ENCODE results near the gene CEACAM19.
A peak's percentile ranks its signal among the peaks of the same experiment; 100 is the strongest.
"Not testable (repeated sequence)": the region's sequence is repeated elsewhere in the genome, so short reads cannot be mapped to it uniquely, and the experiment has no call there.

CEACAM19 gene

DNA sequence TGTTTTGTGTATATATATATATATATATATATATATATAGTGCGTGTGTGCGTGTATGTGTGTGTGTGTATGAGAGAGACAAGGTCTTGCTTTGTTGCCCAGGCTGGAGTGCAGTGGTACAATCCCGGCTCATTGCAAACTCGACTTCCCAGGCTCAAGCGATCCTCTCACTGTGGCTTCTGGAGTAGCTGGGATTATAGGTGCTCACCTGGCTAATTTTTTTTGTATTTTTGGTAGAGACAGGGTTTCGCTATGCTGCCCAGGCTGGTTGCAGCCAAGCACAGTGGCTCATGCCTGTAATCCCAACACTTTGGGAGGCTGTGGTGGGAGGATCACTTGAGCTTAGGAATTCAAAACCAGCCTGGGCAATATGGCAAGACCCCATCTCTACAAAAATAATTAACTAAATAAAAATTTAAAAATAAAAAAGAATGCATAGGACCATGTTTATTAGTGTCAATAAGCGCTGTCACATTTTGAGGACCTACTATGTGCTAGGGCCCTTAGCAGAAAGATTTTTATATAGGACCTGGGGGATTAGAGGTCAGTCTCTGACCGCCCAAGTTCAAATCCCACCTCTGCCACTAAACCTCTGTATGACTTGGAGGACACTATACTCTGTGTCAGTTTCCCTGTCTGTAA is 25.8 kb upstream of the CEACAM19 start:
- DNase-seq (ENCODE audit: low read depth, low spot score) = no peak

DNA sequence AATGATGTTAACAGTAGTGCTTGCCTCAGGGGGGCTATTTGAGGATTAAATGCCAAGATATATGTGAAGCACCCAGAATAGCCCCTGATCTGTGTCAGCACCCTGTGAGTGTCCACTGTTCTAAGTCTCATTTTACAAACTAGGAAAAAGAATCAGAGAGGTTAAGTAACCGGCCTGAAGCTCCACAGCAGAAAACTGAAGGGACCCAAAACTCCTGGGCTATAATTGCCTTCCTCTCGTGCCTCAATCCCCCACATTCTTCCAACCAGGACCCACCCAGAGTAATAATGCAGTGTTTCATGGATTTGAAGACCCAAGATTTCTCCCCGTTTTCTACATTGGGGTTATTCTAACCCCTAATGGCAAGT is 25.2 kb upstream of the CEACAM19 start:
- no peak for DNase-seq (ENCODE audit: low read depth, low spot score)

DNA sequence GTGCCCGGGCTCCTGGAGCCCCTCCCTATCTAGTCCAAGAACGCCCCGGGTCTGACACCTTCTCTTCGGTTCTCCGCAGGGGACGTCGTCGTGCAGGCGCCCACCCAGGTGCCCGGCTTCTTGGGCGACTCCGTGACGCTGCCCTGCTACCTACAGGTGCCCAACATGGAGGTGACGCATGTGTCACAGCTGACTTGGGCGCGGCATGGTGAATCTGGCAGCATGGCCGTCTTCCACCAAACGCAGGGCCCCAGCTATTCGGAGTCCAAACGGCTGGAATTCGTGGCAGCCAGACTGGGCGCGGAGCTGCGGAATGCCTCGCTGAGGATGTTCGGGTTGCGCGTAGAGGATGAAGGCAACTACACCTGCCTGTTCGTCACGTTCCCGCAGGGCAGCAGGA is 24.1 kb upstream of the CEACAM19 start:
- DNase-seq (ENCODE audit: low read depth, low spot score) = no peak

DNA sequence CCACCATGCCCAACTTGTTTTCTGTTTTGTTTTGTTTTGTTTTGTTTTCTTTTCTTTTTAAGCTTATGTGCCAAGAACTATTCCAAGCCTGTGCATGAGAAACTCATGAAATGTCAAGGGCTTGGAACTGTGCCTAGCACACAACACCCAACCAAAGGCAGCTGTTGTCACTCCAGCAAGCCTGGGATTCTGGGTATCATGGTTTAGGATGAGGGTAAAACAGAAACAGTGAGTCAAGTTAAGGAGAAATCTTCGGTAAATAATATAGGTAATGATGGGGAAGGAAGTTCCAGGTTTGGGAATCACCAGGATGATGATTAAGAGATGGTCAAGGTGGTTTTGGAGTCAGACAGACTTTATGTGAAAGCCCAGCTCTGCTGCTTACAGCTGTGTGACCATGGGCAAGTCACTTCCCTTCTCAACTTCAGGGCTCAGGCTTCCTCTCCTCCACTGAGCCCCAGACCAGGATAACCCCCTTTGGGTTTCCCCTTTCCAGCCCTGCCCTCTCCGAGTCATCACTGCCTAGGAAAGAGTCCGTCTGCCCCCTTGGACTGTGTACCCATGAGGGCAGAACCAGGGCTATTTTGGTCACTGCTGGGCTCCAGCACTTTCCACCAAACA is 22.5 kb upstream of the CEACAM19 start:
- DNase-seq (ENCODE audit: low read depth, low spot score) = no peak

DNA sequence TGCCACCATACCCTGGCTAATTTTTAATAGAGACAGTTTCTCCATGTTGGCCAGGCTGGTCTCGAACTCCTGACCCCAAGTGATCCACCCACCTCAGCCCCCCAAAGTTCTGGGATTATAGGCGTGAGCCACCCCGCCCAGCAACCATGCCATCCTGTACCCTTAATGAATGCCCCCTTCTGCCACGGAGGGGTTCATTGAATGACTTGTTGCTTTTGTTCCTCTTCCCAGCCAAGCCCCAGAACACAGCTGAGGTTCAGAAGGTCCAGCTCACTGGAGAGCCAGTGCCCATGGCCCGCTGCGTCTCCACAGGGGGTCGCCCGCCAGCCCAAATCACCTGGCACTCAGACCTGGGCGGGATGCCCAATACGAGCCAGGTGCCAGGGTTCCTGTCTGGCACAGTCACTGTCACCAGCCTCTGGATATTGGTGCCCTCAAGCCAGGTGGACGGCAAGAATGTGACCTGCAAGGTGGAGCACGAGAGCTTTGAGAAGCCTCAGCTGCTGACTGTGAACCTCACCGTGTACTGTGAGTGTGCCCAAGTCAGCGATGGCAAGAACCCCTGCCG is 21.6 kb upstream of the CEACAM19 start:
- no peak for DNase-seq (ENCODE audit: low read depth, low spot score)

DNA sequence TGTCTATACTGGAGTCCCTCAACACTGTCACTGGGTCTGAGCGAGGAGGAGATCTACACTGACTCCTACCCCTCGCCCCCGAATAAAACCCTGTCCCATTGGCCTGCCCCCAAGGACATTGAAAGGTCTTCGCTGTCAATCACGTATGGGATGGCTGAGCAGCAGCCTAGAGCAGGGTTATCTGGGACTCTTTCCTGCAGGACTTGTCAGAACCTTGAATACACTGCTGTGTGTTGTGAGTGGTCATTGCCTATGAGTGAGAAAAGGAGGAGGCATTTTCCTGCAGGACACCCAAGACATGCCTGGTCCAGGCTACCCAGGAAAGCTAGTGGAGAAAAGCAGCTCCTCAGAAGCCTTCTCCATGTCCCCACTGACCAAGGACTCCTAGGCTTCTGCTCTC is 17.9 kb upstream of the CEACAM19 start:
- DNase-seq (ENCODE audit: low read depth, low spot score) = no peak

DNA sequence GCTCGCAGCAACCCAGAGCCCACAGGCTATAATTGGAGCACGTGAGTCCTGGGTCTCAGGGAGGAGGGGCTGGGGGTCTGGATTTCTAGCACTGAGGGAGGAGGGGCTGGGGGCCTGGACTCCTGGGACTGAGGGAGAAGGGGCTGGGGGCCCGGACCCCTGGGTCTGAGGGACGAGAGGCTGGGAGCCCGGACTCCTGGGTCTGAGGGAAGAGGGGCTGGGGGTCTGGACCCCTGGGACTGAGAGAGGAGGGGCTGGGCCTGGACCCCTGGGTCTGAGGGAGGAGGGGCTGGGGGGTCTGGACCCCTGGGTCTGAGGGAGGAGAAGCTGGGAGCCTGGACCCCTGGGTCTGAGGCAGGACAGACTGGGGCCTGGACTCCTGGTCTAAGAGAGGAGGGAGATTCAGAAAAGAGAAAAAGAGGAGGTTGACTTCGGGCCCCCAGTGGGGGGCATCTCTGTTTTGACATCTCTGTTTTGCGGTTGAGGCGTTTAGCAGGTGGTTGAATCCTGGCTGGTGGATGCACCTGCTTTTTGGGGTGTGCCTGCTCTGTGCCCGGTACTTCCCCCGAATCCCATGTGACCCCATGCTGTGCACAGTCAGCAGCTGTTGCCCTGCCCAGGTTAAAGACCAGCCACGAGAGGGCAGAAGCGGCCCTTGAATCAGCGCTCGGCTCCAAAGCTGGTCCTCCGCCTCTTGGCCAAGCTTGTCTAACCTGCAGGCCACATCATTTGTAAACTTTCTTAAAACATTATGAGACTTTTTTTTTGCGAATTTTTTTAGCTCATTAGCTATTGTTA is 17.1 kb upstream of the CEACAM19 start:
- DNase-seq (ENCODE audit: low read depth, low spot score) = peak; percentile 7

DNA sequence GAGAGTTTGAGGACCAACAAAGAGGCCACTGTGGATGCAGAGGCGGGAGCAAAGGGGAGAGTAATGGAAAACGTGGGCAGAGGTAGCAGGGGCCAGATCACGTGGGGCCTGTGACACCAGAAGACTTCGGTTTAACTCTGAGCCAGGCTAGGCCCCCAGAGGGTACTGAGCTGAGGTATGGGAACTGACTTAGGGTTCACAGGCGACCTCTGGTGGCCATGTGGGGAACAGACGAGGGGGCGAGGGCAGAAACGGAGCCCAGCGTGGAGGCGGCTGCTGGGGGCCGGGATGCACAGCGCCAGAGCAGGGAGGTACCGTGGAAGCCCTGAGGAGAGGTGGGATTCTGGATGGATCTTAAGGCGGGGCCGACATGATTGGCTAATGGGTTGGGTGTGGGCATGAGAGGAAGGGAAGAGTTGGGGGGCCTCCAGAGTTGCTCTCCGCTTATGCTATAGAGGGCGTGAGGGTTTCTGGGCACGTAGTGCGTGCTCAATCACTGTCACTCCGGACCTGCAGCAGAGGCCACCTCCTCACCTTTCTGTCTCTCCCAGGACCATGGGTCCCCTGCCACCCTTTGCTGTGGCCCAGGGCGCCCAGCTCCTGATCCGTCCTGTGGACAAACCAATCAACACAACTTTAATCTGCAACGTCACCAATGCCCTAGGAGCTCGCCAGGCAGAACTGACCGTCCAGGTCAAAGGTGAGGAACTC is 13.9 kb upstream of the CEACAM19 start:
- DNase-seq (ENCODE audit: low read depth, low spot score) = peak; percentile 50

DNA sequence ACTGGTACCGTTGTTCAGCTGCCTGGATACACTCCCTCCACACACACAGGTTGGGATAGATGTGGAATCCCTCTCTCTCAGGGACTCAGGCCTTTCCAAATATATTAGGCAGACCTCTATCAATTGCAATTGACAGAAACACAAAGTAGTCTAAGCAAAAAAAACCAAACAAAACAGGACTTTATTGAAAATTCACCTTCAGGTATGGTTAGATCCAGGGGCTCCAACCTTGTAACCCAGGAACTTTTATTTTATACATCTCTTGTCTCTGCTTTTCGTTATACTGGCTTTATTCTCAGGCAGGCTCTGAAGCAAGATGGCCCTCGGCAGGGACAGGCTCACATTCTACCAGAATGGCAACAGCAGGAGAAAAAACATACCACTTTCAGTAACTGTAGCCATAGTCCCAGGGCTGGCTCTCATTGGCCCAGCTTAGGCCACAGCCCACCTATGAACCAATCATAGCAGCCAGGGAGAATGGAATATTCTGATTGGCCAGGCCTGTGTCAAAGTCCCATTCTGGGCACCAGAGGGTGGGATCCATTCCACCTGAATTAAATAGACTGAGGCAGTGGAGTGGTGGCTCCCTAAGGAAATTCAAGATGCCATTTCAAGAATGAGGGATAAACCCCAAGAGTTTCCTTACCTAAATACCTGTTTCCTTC is 13.1 kb upstream of the CEACAM19 start:
- no peak for DNase-seq (ENCODE audit: low read depth, low spot score)

DNA sequence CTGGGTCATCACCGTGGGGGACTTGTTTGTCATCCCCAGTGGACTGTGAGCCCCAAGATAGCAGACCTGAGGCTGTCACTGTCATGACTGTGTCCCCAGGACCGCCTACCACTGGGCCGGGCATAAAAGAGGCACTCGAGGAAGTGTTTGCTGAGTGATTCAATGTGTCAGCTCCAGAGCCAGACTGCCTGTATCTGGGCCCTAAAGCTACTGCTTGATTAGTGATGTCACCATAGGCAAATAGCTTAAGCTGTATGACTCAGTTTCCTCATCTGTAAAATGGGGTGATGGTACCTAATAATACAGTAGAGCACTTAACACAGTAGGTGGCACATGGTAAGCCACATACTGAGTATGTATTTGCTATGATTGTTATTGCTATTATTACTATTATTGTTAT is 11.2 kb upstream of the CEACAM19 start:
- DNase-seq (ENCODE audit: low read depth, low spot score) = no peak

DNA sequence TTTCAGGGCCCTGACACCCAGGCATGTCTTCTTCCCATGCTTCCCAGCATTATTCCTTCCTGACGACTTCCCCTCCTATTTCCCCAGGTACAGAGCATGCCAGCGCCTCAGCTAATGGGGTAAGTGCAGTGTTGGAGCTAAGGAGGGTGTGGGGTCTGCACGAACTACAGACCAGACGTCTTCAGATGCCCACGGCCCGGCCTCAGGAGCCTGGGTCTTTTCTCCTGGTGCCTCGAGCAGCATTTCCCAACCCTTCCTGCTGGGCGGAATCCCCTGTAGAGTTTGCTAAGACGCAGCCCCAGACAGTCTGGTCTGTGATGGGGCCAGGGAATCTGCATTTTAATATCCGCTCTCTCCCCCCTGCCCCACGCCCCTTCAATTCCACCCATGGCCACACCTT is 10.1 kb upstream of the CEACAM19 start:
- no peak for DNase-seq (ENCODE audit: low read depth, low spot score)

DNA sequence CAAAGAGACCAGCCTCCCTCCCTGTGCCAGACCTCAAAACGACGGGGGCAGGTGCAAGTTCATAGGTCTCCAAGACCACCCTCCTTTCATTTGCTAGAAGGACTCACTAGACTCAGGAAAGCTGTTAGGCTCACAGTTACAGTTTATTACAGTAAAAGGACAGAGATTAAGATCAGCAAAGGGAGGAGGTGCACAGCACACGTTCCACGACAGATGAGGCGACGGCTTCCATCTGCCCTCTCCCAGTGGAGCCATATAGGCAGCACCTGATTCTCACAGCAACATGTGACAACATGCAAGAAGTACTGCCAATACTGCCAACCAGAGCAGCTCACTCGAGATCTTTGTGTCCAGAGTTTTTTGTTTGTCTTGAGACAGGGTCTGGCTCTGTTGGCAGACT is 9.4 kb upstream of the CEACAM19 start:
- DNase-seq (ENCODE audit: low read depth, low spot score) = no peak

DNA sequence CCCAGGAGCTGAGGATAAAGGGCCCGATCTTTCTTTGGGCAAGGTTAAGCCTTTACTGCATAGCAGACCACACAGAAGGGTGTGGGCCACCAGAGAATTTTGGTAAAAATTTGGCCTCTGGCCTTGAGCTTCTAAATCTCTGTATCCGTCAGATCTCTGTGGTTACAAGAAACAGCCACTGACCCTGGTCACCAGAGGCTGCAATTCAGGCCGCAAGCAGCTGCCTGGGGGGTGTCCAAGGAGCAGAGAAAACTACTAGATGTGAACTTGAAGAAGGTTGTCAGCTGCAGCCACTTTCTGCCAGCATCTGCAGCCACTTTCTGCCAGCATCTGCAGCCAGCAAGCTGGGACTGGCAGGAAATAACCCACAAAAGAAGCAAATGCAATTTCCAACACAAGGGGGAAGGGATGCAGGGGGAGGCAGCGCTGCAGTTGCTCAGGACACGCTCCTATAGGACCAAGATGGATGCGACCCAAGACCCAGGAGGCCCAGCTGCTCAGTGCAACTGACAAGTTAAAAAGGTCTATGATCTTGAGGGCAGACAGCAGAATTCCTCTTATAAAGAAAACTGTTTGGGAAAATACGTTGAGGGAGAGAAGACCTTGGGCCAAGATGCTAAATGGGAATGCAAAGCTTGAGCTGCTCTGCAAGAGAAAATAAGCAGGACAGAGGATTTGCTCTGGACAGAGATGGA is 8.4 kb upstream of the CEACAM19 start:
- DNase-seq (ENCODE audit: low read depth, low spot score) = no peak

DNA sequence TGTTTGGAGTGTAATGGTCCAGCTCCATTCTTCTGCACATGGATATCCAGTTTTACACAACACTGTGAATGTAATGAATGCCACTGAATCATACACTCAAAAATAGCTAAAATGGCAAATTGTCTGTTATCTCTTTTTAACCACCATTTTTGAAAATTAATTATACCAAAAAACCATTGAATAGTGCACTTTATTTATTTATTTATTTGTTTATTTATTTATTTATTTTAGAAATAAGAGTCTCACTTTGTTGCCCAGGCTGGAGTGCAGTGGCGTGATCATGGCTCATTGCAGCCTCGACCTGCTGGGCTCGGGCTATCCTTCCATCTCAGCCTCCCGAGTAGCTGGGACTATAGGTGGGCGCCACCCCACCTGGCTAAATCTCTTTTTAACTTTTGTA is 7.3 kb upstream of the CEACAM19 start:
- DNase-seq (ENCODE audit: low read depth, low spot score) = no peak

DNA sequence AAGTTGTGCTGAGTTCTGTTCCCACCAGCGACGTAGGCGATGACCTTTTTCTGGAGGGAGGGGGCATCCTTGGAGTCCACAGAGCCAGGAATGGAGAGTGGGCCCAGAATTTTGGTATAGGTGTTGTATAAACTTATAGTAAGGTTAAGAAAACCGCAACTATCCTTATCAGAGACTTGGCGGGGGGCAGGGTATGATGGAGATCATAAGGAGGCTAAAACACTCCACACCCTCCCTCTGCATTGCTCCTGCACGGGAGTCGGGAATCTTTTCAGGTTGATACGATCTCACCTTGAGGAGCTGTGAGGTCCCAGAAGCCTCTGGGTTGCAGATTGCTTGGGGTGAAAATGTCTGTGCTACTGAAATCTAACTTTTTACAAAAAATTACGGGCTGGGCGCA is 6.3 kb upstream of the CEACAM19 start:
- DNase-seq (ENCODE audit: low read depth, low spot score) = no peak

DNA sequence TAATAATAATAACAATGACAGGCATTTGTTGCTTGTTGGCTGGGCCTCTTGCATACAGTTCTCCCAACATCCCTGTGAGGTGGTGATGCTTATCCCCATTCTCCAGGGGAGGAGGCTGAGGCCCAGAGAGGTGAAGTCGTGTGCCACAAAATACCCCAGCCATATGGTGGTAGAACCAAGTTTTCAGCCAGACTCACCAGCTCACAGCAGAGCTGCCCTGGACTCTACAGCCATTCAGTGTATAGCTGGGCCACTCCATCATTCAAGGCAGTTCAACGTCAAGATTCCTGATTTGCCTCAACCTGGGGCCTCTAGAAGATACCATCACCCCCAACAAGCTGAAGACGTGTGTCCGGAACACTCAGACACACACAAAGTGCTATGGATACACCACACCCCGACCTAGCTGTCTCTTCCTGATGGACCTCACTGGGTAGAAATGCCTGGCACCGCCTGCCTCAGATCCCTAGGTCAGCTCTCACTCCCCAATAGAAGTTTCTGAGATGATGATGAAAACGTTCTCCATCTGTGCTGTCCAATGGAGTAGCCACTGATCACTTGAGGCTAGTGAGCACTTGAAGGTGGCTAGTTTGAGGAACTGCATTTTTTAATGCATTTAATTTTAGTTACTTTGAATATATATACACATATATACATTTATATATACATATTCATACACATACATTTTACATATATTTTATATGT is 4.3 kb upstream of the CEACAM19 start:
- no peak for DNase-seq (ENCODE audit: low read depth, low spot score)

DNA sequence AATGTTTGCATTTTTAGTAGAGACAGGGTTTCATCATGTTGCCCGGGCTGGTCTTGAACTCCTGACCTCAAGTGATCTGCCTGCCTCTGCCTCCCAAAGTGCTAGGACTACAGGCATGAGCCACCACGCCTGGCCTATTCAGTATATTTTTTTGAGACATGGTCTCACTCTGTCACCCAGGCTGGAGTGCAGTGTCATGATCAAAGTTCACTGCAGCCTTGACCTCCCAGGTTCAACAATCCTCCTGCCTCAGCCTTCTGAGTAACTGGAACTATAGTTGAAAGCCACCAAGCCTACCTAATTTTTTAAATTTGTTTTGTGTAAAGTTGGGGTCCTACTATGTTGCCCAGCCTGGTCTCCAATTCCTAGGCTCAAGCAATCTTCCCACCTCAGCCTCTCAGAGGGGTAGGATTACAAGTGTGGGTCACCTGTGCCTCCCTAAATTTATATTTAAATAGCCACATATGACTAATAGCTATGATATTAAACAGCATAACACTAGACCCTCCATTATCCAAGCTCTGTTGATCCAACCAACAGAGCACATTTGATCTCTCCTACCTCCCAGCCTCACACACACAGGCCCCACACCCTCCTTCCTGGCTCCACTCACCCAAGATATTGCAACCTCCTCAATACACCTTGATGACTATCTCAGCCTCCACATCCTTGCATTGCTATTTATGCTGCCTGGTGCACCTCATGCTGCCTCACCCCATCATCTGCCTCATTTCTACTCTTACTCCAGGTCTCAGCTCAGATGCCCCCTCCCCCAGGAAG is 2.1 kb upstream of the CEACAM19 start:
- no peak for DNase-seq (ENCODE audit: low read depth, low spot score)

DNA sequence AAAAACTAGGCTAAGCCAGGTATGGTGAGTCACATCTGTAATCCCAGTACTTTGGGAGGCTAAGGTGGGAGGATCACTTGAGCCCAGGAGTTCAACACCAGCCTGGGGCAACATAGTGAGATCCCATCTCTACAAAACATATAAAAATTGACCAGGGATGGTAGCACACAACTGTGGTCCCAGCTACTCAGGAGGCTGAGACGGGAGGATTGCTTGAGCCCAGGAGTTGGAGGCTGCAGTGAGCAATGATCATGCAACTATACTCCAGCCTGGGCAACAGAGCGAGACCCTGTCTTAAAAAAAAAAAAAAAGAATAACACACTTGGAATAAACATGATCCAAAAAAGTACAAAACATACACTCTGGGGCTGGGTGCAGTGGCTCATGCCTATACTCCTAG is 1.3 kb upstream of the CEACAM19 start:
- not testable (repeated sequence) for DNase-seq (ENCODE audit: low read depth, low spot score)

DNA sequence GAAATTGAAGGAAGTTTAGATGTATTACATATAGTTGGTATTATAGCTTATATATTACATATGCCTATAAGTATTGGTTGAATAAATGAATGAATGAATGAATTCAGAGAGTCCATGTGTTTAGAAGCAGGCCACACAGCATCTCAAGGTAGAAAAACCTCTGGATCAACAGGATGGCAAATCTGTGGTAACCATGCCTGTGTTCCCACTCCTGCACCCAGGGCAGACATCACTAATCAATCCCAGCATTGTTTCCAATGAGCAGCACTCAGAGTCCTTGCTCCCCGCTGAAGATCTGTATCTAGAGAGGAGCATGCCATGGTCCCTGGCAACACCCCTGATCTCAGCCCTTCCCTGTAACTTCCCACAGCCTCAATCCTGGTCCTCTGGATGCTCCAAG is 944 bp downstream of the CEACAM19 start:
- DNase-seq (ENCODE audit: low read depth, low spot score) = no peak

DNA sequence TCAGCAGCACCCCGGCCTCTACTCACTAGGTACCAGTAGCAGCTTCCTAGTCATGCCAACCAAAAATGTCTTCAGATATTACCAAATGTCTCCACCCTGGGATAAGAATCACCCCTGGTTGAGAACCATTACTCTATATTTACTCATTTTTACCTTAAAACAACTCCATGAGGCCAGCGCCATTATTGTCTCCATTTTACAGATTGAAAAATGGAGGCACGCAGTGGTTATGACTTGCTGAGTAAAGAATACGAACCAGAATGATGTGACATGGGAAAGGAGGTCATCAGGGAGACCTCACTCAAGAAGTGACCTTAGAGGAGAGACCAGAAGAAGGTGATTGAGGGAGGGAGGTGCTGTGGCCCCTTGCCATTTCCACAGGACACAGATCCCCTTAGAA is 2.2 kb downstream of the CEACAM19 start:
- no peak for DNase-seq (ENCODE audit: low read depth, low spot score)
